ENCODE data around the gene NDEL1. TPM values are rescaled to one million over a fixed set of nuclear protein-coding genes. Genes with fewer than 3 reads are reported as not detected.

Gene NDEL1
- polyA plus RNA-seq, 3 donors: 29.8 to 58.3 (median 39.7) TPM

GRCh38 chr17:8481703-8482102 lies 46.0 kb downstream of the NDEL1 start:
- intact Hi-C loops (cut with micrococcal nuclease): no loop called here
- peaks cover 22 to 39% of the 10 kb centered on the region in 2 donors for H3K36me3 Mint-ChIP-seq

GRCh38 chr17:8482546-8482945 lies 46.9 kb downstream of the NDEL1 start:
- H3K27ac Mint-ChIP-seq: no peak overlapping the region
- Histone ChIP-seq H3K79me2 (ENCODE audit: insufficient read depth, low read length) (no peaks in the 10 kb centered on the region), H3K9me3 (replicated peaks in 1 of 2; ENCODE audit: control insufficient read depth in 1 of 2, insufficient read depth in 1 of 2, low read length in 2 of 2) (peaks cover 18 to 19% of the 10 kb centered on the region in 2 donors), H3K4me3 (replicated peaks in 1 of 3; ENCODE audit: low read depth in 2 of 3, low read length in 3 of 3) (no peak overlapping the region), H3K4me2 (replicated peaks; ENCODE audit: extremely low read depth, low read length, poor library complexity, severe bottlenecking) (no peak overlapping the region), H3K27ac (ENCODE audit: low read depth in 1 of 2, low read length in 2 of 2) (no peak overlapping the region), H3K9ac (ENCODE audit: insufficient read depth, low read length, poor library complexity, severe bottlenecking) (no peak overlapping the region), H3K36me3 (replicated peaks in 1 of 2; ENCODE audit: control insufficient read depth in 1 of 2, insufficient read depth in 2 of 2, low read length in 2 of 2) (peaks cover 0 to 27% of the 10 kb centered on the region in 2 donors), H4K20me1 (ENCODE audit: insufficient read depth, low read length) (peaks cover 2% of the 10 kb centered on the region), H3K27me3 (ENCODE audit: control insufficient read depth in 2 of 2, insufficient read depth in 2 of 2, low read length in 2 of 2) (no peaks in the 10 kb centered on the region), H3K4me1 (ENCODE audit: control insufficient read depth in 1 of 2, insufficient read depth in 2 of 2, low read length in 2 of 2) (no peaks in the 10 kb centered on the region), H2AFZ (ENCODE audit: insufficient read depth, low read depth, low read length, poor library complexity, severe bottlenecking) (no peak overlapping the region)
- H3K4me3 Mint-ChIP-seq: no peak overlapping the region
- H3K27me3 Mint-ChIP-seq (ENCODE audit: low read depth in 3 of 3): peaks cover 0 to 1% (median 0%) of the 10 kb centered on the region in 3 donors
- H3K4me1 Mint-ChIP-seq: no peaks in the 10 kb centered on the region
- no peak for TF ChIP-seq CTCF (IDR thresholded peaks at IDR 0.05)
- H3K9me3 Mint-ChIP-seq: peaks cover 14 to 30% (median 21%) of the 10 kb centered on the region in 7 donors
- intact Hi-C loops (cut with micrococcal nuclease): no loop called here
- no peak for DNase-seq
- WGBS (ENCODE audit: insufficient coverage): 100% methylated on average over 1 of the region's 5 CpGs
- peaks cover 19 to 36% of the 10 kb centered on the region in 2 donors for H3K36me3 Mint-ChIP-seq

More at GRCh38 chr17:8481703-8482102, 46.0 kb downstream of the NDEL1 start:
- Histone ChIP-seq H3K27ac (ENCODE audit: low read depth in 1 of 2, low read length in 2 of 2) (no peak overlapping the region), H3K4me1 (ENCODE audit: control insufficient read depth in 1 of 2, insufficient read depth in 2 of 2, low read length in 2 of 2) (no peaks in the 10 kb centered on the region), H3K27me3 (ENCODE audit: control insufficient read depth in 2 of 2, insufficient read depth in 2 of 2, low read length in 2 of 2) (no peaks in the 10 kb centered on the region), H3K36me3 (replicated peaks in 1 of 2; ENCODE audit: control insufficient read depth in 1 of 2, insufficient read depth in 2 of 2, low read length in 2 of 2) (peaks cover 0 to 35% of the 10 kb centered on the region in 2 donors), H3K4me3 (replicated peaks in 1 of 3; ENCODE audit: low read depth in 2 of 3, low read length in 3 of 3) (no peak overlapping the region), H2AFZ (ENCODE audit: insufficient read depth, low read depth, low read length, poor library complexity, severe bottlenecking) (no peak overlapping the region), H3K9me3 (replicated peaks in 1 of 2; ENCODE audit: control insufficient read depth in 1 of 2, insufficient read depth in 1 of 2, low read length in 2 of 2) (peaks cover 18 to 19% of the 10 kb centered on the region in 2 donors), H3K79me2 (ENCODE audit: insufficient read depth, low read length) (no peaks in the 10 kb centered on the region), H3K4me2 (replicated peaks; ENCODE audit: extremely low read depth, low read length, poor library complexity, severe bottlenecking) (no peak overlapping the region), H4K20me1 (ENCODE audit: insufficient read depth, low read length) (peaks cover 4% of the 10 kb centered on the region), H3K9ac (ENCODE audit: insufficient read depth, low read length, poor library complexity, severe bottlenecking) (no peak overlapping the region)
- H3K4me1 Mint-ChIP-seq: no peaks in the 10 kb centered on the region
- DNase-seq: no peak
- peaks cover 0 to 1% (median 0%) of the 10 kb centered on the region in 3 donors for H3K27me3 Mint-ChIP-seq (ENCODE audit: low read depth in 3 of 3)
- H3K4me3 Mint-ChIP-seq: no peak overlapping the region
- 98% methylated on average over 4 of the region's 5 CpGs for WGBS (ENCODE audit: insufficient coverage)
- TF ChIP-seq CTCF (IDR thresholded peaks at IDR 0.05): no peak
- H3K27ac Mint-ChIP-seq: no peak overlapping the region
- peaks cover 14 to 30% (median 22%) of the 10 kb centered on the region in 7 donors for H3K9me3 Mint-ChIP-seq
